ENCODE measurements around the gene PRDX6.

The PRDX6 gene

GRCh38 chr1:173530795-173531693 lies 53.9 kb downstream of the PRDX6 start:
- no peak for TF ChIP-seq CTCF (IDR thresholded peaks at IDR 0.05; ENCODE audit: low read depth, low read length)
- Histone ChIP-seq H3K27ac (no peak overlapping the region), H3K9me3 (ENCODE audit: severe bottlenecking) (no peaks in the 10 kb centered on the region), H3K4me3 (ENCODE audit: low read depth, low read length) (no peak overlapping the region), H3K36me3 (no peaks in the 10 kb centered on the region), H3K27me3 (ENCODE audit: insufficient read depth, low read depth, severe bottlenecking) (no peaks in the 10 kb centered on the region)
- no peak for DNase-seq

- no peak overlapping the region for H3K4me3 ChIP-seq (ENCODE audit: low read depth, low read length)
- DNase-seq = no peak
- H3K27ac ChIP-seq = no peak overlapping the region
- TF ChIP-seq CTCF (IDR thresholded peaks at IDR 0.05; ENCODE audit: low read depth, low read length) = no peak
- H3K9me3 ChIP-seq (ENCODE audit: severe bottlenecking) = no peaks in the 10 kb centered on the region
- no peaks in the 10 kb centered on the region for H3K27me3 ChIP-seq (ENCODE audit: insufficient read depth, low read depth, severe bottlenecking)
- H3K36me3 ChIP-seq = no peaks in the 10 kb centered on the region
Observed at GRCh38 chr1:173532237-173532636, 55.1 kb downstream of the PRDX6 start.

GRCh38 chr1:173536223-173536622 lies 59.1 kb downstream of the PRDX6 start:
- Histone ChIP-seq H3K4me3 (ENCODE audit: low read depth, low read length) (no peak overlapping the region), H3K27me3 (ENCODE audit: insufficient read depth, low read depth, severe bottlenecking) (no peaks in the 10 kb centered on the region), H3K36me3 (no peaks in the 10 kb centered on the region), H3K27ac (no peak overlapping the region), H3K9me3 (ENCODE audit: severe bottlenecking) (no peaks in the 10 kb centered on the region)
- no peak for DNase-seq
- TF ChIP-seq CTCF (IDR thresholded peaks at IDR 0.05; ENCODE audit: low read depth, low read length) = no peak
